Chondrocyte (in vitro differentiated cells): ENCODE data around the gene RTN4IP1. TPM values are rescaled to one million over a fixed set of nuclear protein-coding genes. Genes with fewer than 3 reads are reported as not detected.
A peak's percentile ranks its signal among the peaks of the same experiment; 100 is the strongest.

ENCODE experiments used
- DNase-seq: peaks from one replicate; pipeline ENCODE4 v3.0.0; 2021; ENCODE audit warnings: mixed read lengths, low spot score
- H3K27ac Mint-ChIP-seq: one replicate; pipeline ENCODE4 v1.8.0; 2021; ENCODE audit warnings: mild to moderate bottlenecking, moderate library complexity, mixed read lengths; ENCODE audit not compliant: unreplicated experiment
- H3K27me3 Mint-ChIP-seq: 2 replicates; pipeline ENCODE4 v1.8.0; 2021; ENCODE audit warnings: low read depth, mixed read lengths
- H3K36me3 Mint-ChIP-seq: 2 replicates; pipeline ENCODE4 v1.8.0; 2021; ENCODE audit warnings: low read depth, mixed read lengths
- H3K4me1 Mint-ChIP-seq: 2 replicates; pipeline ENCODE4 v1.8.0; 2021; ENCODE audit warnings: low read depth, mild to moderate bottlenecking, mixed read lengths
- H3K4me3 Mint-ChIP-seq: one replicate; pipeline ENCODE4 v1.8.0; 2021; ENCODE audit warnings: mild to moderate bottlenecking, moderate library complexity, mixed read lengths; ENCODE audit not compliant: unreplicated experiment
- H3K9me3 Mint-ChIP-seq: 2 replicates; pipeline ENCODE4 v1.8.0; 2021; ENCODE audit warnings: low read depth, mixed read lengths
- total RNA-seq: library from RNA; stranded (reverse); gene quantifications from 3 replicates; pipeline ENCODE4 v1.2.1, GENCODE V29; 2021
- TF ChIP-seq, protein P1 (sequence below): fragments of 200-600 bp; sonication (generic); IDR thresholded peaks from 2 replicates; pipeline ENCODE4 v1.5.0; 2021; ENCODE audit warnings: antibody characterized with exemption, mild to moderate bottlenecking, moderate library complexity

RTN4IP1 gene
- total RNA-seq, 1 donor from 2014 or later = 3.7 TPM

DNA sequence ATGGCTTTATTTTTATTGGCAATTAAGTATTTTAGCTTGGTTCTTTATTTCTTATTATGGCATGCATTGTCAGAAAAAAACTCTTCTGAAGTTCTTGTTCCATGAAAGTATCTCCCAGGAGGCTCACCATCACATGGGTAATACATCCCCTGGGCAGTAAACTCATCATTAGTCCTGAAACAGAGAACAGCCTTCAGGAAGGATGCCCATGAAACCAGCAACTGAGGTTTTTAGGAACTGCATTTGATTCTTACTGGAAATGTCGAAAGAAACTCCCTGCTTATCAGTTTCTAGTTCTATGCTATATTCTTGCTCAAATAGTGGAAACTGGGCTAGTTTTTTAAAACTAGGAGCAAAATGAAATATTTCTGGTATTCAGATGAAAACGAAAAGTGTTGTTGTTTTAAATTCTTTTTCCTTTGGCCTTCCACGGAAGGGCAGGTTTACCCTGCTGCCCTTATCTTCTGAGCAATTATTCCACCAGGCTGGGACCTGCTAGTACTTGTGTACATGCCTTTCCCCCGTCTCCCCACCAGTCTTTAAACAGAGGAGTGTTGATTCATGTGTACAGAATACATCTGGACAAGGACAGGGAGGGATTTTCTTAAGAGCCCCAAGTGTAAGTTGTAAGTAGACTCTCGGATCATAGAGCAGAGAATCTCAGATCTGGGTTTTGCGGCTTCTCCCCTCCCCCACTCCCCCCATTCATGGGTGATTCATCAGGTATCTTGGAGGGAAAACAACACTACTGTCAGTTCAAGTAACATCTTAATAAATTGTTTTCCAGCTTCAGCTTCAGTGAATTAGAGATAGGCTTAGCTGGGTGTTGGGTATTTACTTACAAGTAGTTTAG, 81.5 kb downstream of the RTN4IP1 start:
- peaks cover 27% of the 10 kb centered on the region for H3K4me1 Mint-ChIP-seq
- no peaks in the 10 kb centered on the region for H3K27me3 Mint-ChIP-seq
- H3K27ac Mint-ChIP-seq = peak overlapping the region; percentile 95
- no peaks in the 10 kb centered on the region for H3K9me3 Mint-ChIP-seq
- H3K4me3 Mint-ChIP-seq = peak overlapping the region; percentile 25
- TF ChIP-seq, protein P1, sequence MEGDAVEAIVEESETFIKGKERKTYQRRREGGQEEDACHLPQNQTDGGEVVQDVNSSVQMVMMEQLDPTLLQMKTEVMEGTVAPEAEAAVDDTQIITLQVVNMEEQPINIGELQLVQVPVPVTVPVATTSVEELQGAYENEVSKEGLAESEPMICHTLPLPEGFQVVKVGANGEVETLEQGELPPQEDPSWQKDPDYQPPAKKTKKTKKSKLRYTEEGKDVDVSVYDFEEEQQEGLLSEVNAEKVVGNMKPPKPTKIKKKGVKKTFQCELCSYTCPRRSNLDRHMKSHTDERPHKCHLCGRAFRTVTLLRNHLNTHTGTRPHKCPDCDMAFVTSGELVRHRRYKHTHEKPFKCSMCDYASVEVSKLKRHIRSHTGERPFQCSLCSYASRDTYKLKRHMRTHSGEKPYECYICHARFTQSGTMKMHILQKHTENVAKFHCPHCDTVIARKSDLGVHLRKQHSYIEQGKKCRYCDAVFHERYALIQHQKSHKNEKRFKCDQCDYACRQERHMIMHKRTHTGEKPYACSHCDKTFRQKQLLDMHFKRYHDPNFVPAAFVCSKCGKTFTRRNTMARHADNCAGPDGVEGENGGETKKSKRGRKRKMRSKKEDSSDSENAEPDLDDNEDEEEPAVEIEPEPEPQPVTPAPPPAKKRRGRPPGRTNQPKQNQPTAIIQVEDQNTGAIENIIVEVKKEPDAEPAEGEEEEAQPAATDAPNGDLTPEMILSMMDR = no peak
- no peaks in the 10 kb centered on the region for H3K36me3 Mint-ChIP-seq
- no peak for DNase-seq

DNA sequence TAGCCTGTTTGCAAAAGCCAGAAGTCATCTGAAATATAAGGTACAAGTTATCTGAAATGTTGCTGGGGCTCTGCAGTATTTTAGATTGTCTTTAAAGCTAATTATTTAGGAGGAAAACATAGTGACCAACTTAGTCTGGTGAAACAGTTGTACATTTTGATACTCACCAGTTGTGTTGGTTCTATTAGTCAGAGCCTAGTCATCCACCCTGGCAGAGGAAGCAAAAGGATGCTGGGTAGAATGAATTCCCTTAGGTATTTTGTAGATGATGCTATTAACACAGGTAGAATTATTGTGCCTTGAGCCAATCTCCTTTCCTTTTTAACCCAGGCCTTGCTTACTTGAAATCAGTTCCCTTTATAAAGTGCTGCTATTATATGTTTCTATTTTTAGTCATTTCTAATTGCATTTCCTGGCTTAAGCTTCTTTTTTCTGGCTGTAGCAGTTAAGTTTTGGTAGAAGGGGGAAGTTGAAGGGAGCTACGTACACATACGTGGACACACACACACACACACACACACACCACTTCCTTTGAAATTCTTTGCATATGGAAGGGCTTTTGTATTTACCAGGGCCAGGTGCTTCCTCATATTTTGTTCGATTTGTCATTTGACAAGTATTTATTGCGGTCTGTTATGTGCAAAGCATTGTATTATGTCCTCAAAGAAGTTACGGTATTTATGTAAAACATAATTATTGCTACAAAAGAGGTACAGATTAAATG, 82.4 kb downstream of the RTN4IP1 start:
- no peaks in the 10 kb centered on the region for H3K27me3 Mint-ChIP-seq
- TF ChIP-seq, protein P1 = no peak
- peak overlapping the region; percentile 84 for H3K27ac Mint-ChIP-seq

DNA sequence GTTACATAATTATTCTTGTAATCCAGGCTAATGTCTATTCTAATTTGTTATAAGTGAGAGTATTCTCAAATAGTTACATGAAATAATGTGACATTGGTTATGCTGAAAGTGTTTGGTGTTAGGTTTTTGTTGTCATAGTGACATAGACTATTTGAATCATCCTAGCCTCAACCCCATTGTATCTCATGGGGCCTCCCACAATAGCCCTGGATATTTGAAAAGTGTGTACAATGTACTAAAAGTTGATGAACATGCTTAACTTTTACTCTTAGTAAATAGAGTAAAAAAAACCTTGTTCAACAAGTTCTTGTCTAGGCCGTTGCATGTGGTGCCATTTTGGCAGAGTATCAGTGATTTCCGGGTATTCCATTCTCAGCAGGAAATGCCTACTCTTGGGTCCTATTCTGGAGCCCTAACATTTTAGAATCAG, 83.0 kb downstream of the RTN4IP1 start:
- Mint-ChIP-seq H3K27me3 (no peaks in the 10 kb centered on the region), H3K36me3 (no peaks in the 10 kb centered on the region), H3K4me3 (no peak overlapping the region), H3K4me1 (peaks cover 27% of the 10 kb centered on the region), H3K9me3 (no peaks in the 10 kb centered on the region), H3K27ac (peak overlapping the region; percentile 84)
- no peak for DNase-seq
- TF ChIP-seq, protein P1 = no peak

More for the DNA sequence above, 82.4 kb downstream of the RTN4IP1 start:
- Mint-ChIP-seq H3K4me3 (no peak overlapping the region), H3K36me3 (no peaks in the 10 kb centered on the region), H3K4me1 (peaks cover 27% of the 10 kb centered on the region), H3K9me3 (no peaks in the 10 kb centered on the region)
- DNase-seq = no peak

DNA sequence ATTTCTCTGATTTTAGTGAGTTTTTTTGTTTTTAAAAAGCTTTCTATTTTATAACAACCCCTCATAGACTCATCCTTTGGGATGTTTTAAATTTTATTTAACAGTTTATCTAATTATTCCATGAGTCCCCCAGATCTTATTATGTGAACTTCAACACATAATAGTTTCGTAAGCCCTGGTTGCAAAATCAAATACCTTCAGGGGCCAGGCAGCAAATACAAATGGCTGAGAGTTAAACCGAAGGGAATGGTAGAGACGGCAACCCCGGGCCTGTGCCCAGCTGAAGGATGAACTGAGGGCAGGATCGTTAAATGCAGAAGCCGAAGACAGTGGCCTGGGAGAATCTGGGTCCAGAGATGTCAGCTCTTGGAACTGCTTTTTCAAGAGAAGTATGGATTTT, 88.4 kb downstream of the RTN4IP1 start:
- Mint-ChIP-seq H3K4me1 (peaks cover 1% of the 10 kb centered on the region), H3K9me3 (no peaks in the 10 kb centered on the region), H3K27ac (no peak overlapping the region), H3K27me3 (no peaks in the 10 kb centered on the region), H3K36me3 (no peaks in the 10 kb centered on the region), H3K4me3 (no peak overlapping the region)
- DNase-seq = no peak
- TF ChIP-seq, protein P1 = no peak

DNA sequence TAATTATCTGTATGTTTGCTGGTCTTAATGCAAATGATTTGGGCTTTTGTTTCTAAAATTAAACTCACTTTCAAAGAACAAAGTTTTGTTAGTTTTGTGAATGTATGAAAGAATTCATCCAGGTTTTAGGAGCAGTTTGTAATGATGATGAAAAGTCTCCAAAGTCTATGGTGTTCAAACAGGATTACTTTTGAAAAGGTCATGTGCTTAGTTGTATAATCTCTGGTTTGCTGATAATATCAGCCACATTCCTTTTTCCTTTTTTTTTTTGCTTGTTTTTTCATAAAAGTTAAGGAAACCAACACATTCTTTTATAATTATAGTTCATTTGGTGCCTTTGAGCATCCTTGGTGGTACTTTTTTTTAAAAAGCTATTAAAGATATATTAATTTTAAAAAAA, 88.9 kb downstream of the RTN4IP1 start:
- H3K27me3 Mint-ChIP-seq = no peaks in the 10 kb centered on the region
- no peak overlapping the region for H3K27ac Mint-ChIP-seq
- no peaks in the 10 kb centered on the region for H3K9me3 Mint-ChIP-seq
- H3K4me1 Mint-ChIP-seq = no peaks in the 10 kb centered on the region
- TF ChIP-seq, protein P1 = no peak
- no peak for DNase-seq
- H3K36me3 Mint-ChIP-seq = no peaks in the 10 kb centered on the region
- H3K4me3 Mint-ChIP-seq = no peak overlapping the region
